NCI-H524 (cell line): ENCODE results near the gene DDX25.

Source experiments
- DNase-seq, 2 experiments: peaks; one replicate each; lab custom pipeline; 2025; lab: John Stamatoyannopoulos, UW

Gene DDX25

DNA sequence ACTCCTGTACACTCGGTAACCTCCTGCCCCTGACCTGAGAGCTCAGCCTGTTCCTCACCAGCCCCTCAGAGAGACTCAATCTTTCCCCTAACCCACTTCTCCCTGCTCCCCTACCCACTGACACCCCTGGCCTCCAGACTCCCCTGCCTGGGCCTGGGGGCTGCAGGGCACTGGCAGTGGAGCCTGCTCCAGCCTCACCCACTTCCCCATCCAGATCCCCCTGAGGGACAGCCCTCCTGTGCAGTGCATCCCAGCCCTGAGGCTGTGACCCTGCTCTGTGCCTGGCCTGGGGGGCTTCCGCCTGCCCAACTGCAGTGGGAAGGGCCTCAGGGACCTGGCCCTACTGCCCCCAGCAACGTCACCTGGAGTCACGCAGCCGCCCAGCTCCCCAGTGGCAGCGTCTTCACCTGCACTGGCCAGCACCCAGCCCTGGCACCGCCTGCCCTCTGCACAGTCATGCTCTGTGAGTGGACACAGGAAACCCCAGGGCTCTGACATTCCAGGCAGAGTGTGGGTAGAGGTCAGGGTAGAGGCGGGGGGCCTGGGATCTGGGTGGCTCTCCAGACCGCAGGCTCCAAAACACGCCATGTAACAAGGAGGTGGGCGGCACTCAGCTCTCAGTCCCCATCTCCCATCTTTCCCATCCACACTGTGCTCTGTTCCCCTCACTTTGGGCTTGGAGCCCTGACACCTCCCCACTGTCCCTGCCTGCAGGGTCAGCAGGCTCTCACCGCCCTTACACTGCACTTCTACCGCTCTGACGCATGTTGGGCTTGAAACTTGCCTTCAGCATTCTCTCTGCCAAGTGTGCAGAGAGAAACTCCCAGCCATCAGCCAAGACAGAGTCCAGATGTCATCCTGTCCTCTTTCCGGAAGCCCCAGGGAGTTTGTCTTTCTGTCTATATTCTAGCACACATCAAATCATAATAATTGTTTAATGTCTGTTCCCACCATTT is 46.7 kb downstream of the DDX25 start:
- DNase-seq, result no peak

DNA sequence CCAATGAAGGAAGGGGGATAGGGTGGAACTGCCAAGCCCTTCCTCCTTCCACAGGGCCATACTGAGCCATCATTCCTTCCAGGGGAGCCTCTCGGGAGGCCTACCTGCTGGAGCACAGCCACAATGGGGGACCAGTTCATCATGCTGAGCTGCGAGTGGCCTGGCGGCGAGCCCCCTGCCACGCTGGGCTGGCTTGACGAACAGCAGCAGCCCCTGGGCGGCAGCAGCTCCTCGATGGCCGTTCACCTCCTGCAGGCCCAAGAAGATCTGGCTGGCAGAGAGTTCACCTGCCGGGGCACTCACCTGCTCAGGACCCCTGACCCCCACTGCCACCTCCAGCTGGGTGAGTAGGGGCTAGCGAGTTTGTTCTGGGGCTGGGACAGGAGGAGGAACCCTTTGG is 47.4 kb downstream of the DDX25 start:
- no peak for DNase-seq

- DNase-seq, result no peak
Measured at GRCh38 chr11:125952559-125952958, 48.3 kb downstream of the DDX25 start.

DNA sequence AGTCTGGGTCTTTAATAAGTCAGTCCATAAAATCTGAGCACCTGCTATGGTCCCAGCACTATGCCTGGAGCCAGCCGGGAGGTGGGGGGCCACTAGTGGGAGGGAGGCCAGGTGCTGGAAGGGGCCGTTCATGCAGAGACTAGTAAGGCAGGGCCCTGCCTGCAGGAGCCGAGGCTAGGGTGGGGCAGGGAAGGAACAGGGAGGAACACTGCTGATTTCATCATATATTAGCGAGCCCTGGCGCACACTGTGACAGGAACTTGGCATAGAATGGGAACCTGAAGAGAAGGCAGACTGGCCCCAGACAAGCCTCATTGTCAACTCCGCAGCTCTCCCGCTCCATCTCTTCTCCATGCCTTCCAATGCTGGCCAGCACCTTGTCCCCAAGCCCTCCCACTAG is 48.7 kb downstream of the DDX25 start:
- no peak for DNase-seq

DNA sequence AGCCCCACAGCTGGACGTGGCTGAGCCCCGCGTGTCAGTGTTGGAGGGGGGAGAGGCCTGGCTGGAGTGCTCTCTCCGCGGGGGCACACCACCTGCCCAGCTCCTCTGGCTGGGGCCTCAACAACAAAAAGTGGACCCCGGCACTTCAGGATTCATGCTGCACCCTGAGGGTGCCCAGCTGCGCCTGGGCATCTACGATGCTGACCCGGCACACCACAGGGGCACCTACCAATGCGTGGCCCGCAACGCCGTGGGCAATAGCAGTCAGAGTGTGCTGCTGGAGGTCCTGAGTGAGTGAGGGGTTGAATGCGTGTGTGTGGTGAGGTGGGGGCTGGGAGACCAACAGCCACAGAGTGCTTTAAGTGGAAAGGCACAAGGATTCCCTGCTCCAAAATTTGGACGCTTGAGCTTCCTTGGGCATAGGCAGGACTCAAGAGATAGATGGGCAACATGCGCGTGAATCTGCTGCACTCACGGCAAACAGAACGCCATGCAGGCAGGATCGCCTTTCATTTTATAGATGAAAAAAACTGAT is 49.2 kb downstream of the DDX25 start:
- DNase-seq, result no peak

DNA sequence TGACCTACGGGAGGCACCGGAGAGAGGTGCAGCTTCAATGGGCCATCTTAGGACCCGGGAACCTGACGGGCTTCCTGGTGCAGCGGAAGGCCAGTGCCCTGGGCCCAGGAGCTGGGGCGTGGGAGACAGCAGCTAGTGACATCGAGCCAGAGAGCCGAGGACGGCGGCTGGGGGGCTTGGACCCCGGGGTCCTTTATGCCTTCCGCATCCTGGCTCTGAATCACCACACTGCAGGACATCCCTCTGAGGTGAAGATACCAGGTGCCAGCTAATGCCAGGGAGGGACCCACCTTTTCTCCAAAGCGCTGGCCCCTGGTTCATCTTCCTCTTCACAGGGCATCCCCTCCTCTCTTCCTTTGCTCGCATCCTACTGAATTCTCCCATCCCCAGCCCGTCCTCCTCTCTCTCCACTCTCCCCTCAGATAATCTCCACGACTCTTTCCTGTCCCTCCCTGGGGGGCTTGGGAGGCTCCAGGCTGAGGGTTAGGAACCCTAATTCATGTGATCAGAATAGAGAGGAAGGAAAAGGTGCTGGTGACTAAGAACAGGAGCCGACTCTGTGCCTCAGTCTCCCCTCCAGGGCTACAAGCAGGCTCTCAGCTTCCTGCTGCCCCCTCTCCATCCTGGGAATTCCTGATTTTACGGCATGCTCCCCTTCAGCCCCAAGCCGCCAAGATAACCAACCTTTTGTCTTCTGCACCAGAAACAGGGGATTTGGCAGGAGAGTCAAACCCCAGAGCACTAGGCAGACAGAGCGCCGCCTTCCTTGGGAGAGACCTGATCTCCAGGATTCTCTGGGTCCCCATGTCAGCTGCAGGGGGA is 50.0 kb downstream of the DDX25 start:
- DNase-seq, result no peak

DNA sequence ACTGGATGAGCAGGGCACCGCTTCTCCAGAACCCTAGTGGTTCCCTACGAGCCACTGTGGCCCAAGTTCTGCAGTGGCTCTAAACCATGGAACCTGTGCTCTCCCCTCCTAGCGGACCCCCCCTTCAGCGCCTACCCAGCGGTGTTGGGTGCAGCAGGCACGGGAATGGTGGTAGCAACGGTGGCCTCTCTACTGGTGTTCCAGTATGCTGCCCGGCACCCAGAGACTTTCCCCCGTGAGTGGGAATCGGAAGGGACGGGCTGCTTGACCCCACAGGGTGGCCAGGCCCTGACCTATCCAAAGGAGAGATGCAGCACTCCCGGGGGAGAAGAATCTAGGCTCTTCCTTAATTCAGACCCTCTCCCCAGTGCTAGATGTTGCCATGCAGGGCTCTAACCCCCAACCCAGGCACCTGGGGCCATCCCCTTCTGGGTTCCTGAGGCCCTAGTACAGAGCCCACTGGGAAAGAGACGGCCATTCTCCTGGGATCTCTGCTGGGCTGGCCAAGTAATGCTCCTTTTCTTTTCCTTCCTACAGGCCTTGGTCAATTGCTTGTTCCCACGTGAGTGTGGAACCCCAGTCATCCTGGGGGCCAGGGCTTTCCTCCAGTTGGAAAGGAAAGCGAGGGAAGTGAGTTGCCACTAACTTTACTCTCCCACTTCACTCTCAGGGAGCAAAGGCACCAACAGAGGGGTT is 50.8 kb downstream of the DDX25 start:
- no peak for DNase-seq

GRCh38 chr11:125955856-125956255 is 51.5 kb downstream of the DDX25 start:
- no peak for DNase-seq

DNA sequence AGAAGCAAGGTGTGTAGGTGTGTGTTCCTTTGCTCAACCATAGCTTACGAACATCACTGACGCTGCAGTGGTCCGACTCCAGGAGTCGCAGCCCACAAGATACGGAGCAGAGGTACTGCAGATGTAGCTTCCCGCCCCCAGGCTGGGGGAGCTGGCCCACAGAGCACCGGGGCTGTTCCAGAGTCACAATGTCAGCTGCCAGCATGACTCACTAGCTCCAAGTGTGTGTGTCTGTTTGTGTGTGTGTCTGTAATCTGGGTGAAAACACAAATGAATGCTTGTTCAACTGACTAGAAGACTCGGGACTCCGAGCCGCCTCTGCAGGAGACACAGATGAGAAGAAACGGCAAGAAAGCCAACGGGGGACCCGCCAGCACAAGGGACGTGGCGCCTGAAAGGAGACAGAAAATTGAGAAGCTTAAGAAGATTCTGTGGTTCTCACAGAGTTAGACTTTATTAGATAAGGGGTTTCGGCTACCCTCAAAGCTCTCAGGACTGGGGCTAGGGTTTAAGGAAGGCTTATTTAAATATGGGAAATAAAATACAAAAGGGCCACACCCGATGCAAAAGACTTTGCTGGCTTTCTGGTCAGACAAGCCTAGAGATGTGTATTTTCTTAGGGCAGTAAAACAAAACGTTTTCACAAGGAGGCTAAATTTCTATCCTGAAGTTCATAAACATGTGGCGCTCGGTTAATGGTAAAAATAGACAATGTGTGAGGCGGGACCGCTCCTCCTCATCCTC is 52.3 kb downstream of the DDX25 start:
- DNase-seq, result no peak

DNA sequence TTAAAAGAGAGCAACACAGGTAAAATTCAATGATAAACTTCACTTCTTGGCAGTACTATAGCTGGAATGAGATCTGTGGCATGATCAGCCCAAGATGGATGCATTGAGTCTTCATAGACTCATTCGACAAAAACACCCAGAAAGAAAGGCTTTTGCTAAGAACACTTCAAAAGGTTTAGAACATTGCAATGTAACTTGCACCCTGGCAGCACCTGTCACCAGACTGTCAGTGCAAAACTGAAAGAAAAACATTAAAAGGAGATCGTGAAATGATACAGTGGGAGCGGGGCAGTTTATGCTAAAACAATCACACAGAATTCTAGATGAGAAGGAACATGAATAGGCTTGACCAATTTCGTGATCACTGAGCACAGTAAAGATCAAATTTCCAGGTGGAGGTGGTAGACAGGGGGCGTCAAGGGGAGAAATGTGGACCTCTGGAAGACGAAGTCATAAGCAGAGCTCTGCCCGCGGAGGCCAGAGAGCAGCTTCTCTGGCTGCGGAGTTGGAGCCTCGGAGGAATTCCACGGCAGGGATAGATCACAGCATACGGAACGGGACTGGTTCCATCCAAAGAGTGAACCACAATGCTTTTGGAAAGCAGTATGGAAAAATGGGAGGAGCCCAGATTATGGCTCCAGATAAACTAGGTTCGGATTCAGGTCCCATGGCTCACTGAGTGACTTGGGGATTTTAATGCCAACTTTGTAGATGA is 53.5 kb downstream of the DDX25 start:
- no peak for DNase-seq

DNA sequence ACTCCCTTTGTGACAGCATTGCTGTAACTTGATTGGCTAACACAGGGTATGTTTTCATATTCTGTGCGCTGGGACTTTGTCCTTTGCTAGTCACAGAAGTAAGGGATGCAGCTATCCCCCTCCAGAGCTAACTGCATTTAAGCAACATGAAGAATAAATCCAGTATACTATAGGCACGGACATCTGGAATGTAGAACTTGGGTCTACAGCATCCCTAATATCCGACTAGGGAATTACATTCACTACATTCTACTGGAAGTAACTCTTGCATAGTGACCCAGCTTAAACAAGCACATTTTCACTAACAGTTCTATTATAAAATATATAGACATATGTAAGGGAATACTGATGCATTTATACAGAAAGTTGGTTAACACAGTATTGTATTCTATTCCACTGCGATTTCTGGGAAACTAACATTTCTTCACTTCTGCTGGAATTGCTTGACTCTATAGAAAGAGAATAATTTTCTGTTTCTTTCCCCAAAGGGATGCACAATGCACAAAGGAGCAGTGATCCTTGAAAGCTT is 54.6 kb downstream of the DDX25 start:
- DNase-seq, result no peak

GRCh38 chr11:125959511-125959910 is 55.2 kb downstream of the DDX25 start:
- DNase-seq, result no peak

DNA sequence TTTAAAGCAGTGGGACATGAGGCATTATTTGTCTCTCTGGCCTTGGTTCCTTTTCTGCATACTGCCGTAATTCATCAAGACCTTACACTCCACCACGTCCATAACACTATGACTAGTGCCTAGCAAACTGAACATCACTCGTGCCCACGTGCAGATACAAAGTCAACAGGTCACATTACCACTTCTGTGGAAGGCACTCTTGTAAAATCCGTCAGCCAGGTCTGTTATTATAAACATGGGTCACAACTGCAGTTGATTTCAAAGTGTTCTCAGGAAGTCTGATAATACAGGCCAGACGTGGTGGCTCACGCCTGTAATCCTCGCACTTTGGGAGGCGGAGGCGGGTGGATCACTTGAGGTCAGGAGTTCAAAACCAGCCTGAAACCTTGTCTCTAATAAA is 55.6 kb downstream of the DDX25 start:
- DNase-seq, result no peak

- no peak for DNase-seq
Measured at GRCh38 chr11:125960771-125961170, 56.5 kb downstream of the DDX25 start.

- DNase-seq, result no peak
Measured at GRCh38 chr11:125967515-125967914, 63.2 kb downstream of the DDX25 start.

GRCh38 chr11:125968354-125968753 is 64.0 kb downstream of the DDX25 start:
- DNase-seq, result no peak

DNA sequence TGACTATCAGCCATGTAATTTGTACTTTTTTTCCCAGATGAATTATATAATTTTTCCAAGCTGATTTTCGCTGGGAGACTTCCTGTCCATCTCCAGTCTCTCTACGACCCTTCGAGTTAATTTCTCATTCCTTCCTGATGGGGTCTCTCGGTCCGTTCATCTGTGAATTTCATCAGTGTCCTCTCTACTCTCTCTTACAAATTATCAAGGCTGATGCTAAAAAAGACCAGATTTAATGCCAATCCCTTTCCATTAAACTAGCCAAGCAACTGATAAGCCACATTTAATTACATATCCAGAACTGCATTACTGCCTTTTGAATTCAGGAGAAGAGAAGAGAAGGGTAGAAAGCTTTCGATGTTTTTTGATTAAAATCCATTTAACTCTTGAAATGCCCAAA is 67.3 kb downstream of the DDX25 start:
- DNase-seq, result no peak

GRCh38 chr11:125974284-125974683 is 70.0 kb downstream of the DDX25 start:
- DNase-seq, result no peak

DNA sequence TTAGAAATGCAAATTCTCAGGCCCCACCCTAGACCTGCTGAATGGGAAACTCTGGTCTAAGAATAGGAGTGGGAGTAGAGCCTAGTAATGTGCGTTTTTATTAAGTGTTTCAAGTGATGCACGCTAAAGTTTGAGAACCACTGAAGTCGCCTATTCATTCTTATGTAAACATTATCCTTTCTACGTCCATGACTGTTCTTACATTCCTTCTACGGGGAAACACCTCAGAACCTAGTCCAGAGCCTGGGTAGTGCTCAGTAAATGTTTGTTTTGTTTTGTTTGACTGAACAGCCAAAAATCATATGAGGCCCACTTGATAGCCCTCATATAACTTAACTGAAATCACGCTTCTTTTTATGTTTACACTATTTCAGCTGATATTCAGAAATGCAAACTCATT is 71.3 kb downstream of the DDX25 start:
- no peak for DNase-seq

DNA sequence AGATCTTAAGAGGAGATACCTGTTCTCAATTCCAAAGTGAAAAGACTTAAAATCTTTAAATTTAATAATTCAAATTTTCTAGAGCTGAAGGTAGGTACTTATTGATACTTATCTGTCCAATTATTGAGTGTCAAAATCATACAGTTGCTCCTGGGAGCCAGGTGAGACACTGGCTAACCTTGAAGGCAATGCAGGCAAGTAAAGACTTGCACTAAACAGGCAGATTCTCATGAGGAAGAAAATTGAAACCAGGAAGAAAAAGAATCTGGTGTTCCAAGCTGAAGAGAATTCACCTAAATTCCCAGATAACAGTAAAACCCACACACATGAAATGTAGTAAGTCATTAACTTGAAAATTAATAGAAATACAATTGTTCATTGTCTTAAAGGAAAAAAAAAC is 71.8 kb downstream of the DDX25 start:
- DNase-seq, result no peak

GRCh38 chr11:125977333-125977732 is 73.0 kb downstream of the DDX25 start:
- DNase-seq, result no peak
